H1 (cell line): ENCODE results near the gene BCL11A. TPM values are rescaled to one million over a fixed set of nuclear protein-coding genes. Genes with fewer than 3 reads are reported as not detected.

Experiments used
- CTCF ChIA-PET: fragments of 300-600 bp; sonication (Branson Sonifier 250); formaldehyde crosslinking; loops from one replicate; lab custom pipeline; 2021; ENCODE audit not compliant: partially characterized antibody; lab: Charles Lee
- POLR2A ChIA-PET: fragments of 300-600 bp; sonication (Branson Sonifier 250); formaldehyde crosslinking; loops from one replicate; lab custom pipeline; 2021; ENCODE audit warnings: inconsistent platforms; ENCODE audit not compliant: partially characterized antibody; lab: Charles Lee
- DNase-seq, 2 experiments: peaks; one replicate each; pipeline versions ENCODE4 v3.0.0 to v3.0.0-alpha.2; 2010 to 2022; ENCODE audit warnings: low spot score in 2 of 2, low read depth in 1 of 2, mixed read lengths in 1 of 2
- FAIRE-seq: peaks from 2 replicates; lab custom pipeline; 2011; peaks lifted over from hg19 to GRCh38; lab: Jason Lieb, UNC
- H2AFZ ChIP-seq: 2 replicates; pipeline ENCODE4 v1.8.1; 2012; ENCODE audit warnings: low read length, inconsistent platforms
- H2AK5ac ChIP-seq: 2 replicates; pipeline ENCODE4 v1.6.1; 2013; ENCODE audit warnings: low read depth, low read length
- H2BK120ac ChIP-seq: replicated peaks from 2 replicates; pipeline ENCODE3; 2013; ENCODE audit warnings: low read depth, low read length, inconsistent platforms
- H2BK12ac ChIP-seq: 2 replicates; pipeline ENCODE4 v1.6.1; 2013; ENCODE audit warnings: low read depth, low read length
- H2BK15ac ChIP-seq: 2 replicates; pipeline ENCODE4 v1.6.1; 2013; ENCODE audit warnings: low read length
- H2BK20ac ChIP-seq: 2 replicates; pipeline ENCODE4 v1.6.1; 2013; ENCODE audit warnings: low read length
- H2BK5ac ChIP-seq: 2 replicates; pipeline ENCODE4 v1.6.1; 2013; ENCODE audit warnings: low read depth, low read length
- H3K14ac ChIP-seq: 2 replicates; pipeline ENCODE4 v1.6.1; 2013; ENCODE audit warnings: inconsistent platforms; ENCODE audit not compliant: insufficient read length
- H3K18ac ChIP-seq: 2 replicates; pipeline ENCODE4 v1.6.1; 2013; ENCODE audit warnings: low read length; ENCODE audit errors: extremely low read depth
- H3K23ac ChIP-seq: 2 replicates; pipeline ENCODE4 v1.6.1; 2013; ENCODE audit warnings: inconsistent platforms; ENCODE audit not compliant: insufficient read length
- H3K23me2 ChIP-seq: 2 replicates; pipeline ENCODE4 v1.6.1; 2013; ENCODE audit warnings: low read depth, low read length
- H3K27ac ChIP-seq: 2 replicates; pipeline ENCODE4 v1.6.1; 2011; ENCODE audit warnings: low read depth, low read length, inconsistent platforms
- H3K27me3 ChIP-seq, 4 experiments: replicated peaks in 1 of 4; 1 replicate in 1 of 4; 2 replicates in 3 of 4; pipeline versions ENCODE4 v1.6.1 to v1.8.1; 2011 to 2013; ENCODE audit warnings: low read length in 3 of 4, mild to moderate bottlenecking in 3 of 4, inconsistent platforms in 2 of 4, mixed read lengths in 2 of 4, moderate library complexity in 1 of 4; ENCODE audit not compliant: control insufficient read depth in 3 of 4, insufficient read depth in 3 of 4; ENCODE audit errors: extremely low read depth in 1 of 4
- H3K36me3 ChIP-seq, 4 experiments: 2 replicates each; pipeline versions ENCODE4 v1.6.1 to v1.8.1; 2011 to 2013; ENCODE audit warnings: mild to moderate bottlenecking in 4 of 4, low read length in 3 of 4, moderate library complexity in 2 of 4, control low read depth in 1 of 4, inconsistent platforms in 1 of 4; ENCODE audit not compliant: insufficient read depth in 4 of 4, control insufficient read depth in 2 of 4
- H3K4ac ChIP-seq: replicated peaks from 2 replicates; pipeline ENCODE3; 2013; ENCODE audit warnings: low read length, low read depth, mixed read lengths, inconsistent platforms; ENCODE audit not compliant: insufficient read length
- H3K4me1 ChIP-seq, 4 experiments: replicated peaks in 1 of 4; 1 replicate in 1 of 4; 2 replicates in 3 of 4; pipeline versions ENCODE4 v1.6.1 to v1.8.1; 2011 to 2013; ENCODE audit warnings: low read length in 3 of 4, inconsistent platforms in 2 of 4, mixed read lengths in 1 of 4; ENCODE audit not compliant: insufficient read depth in 4 of 4, control insufficient read depth in 3 of 4
- H3K4me2 ChIP-seq, 2 experiments: 2 replicates each; pipeline versions ENCODE4 v1.6.1 to v1.8.1; 2011 to 2013; ENCODE audit warnings: low read depth in 2 of 2, low read length in 2 of 2, control low read depth in 1 of 2, inconsistent platforms in 1 of 2, mild to moderate bottlenecking in 1 of 2; ENCODE audit not compliant: insufficient read depth in 1 of 2
- H3K4me3 ChIP-seq, 4 experiments: fragments of 200-600, 300-600 bp in 1 of 4; sonication (generic), shearing (Covaris generic), sonication (Bioruptor Twin) in 1 of 4; 2 replicates each; pipeline versions ENCODE4 v1.5.1 to v1.8.1; 2011 to 2016; ENCODE audit warnings: low read length in 4 of 4, low read depth in 3 of 4, control low read depth in 2 of 4, inconsistent platforms in 2 of 4, mild to moderate bottlenecking in 2 of 4, mixed read lengths in 1 of 4, moderate library complexity in 1 of 4; ENCODE audit not compliant: insufficient read depth in 2 of 4; ENCODE audit errors: extremely low read depth in 1 of 4
- H3K56ac ChIP-seq: replicated peaks from 2 replicates; pipeline ENCODE3; 2013; ENCODE audit warnings: low read depth, mild to moderate bottlenecking, mixed read lengths, low read length, inconsistent platforms; ENCODE audit not compliant: insufficient read length
- H3K79me1 ChIP-seq: 2 replicates; pipeline ENCODE4 v1.6.1; 2013; ENCODE audit warnings: low read depth, low read length, control low read depth
- H3K79me2 ChIP-seq, 2 experiments: 2 replicates each; pipeline versions ENCODE4 v1.6.1 to v1.8.1; 2012 to 2013; ENCODE audit warnings: low read length in 2 of 2, mild to moderate bottlenecking in 2 of 2, inconsistent platforms in 1 of 2; ENCODE audit not compliant: insufficient read depth in 2 of 2, control insufficient read depth in 1 of 2
- H3K9ac ChIP-seq, 4 experiments: replicated peaks in 1 of 4; 1 replicate in 1 of 4; 2 replicates in 3 of 4; pipeline versions ENCODE4 v1.6.1 to v1.8.1; 2011 to 2013; ENCODE audit warnings: low read depth in 3 of 4, low read length in 3 of 4, control low read depth in 2 of 4, mild to moderate bottlenecking in 2 of 4, moderate library complexity in 2 of 4, inconsistent platforms in 1 of 4; ENCODE audit errors: extremely low read depth in 1 of 4
- H3K9me3 ChIP-seq, 2 experiments: 2 replicates each; pipeline versions ENCODE4 v1.6.1 to v1.8.1; 2012 to 2013; ENCODE audit warnings: mild to moderate bottlenecking in 2 of 2, moderate library complexity in 2 of 2, control low read depth in 1 of 2, inconsistent platforms in 1 of 2, low read depth in 1 of 2, low read length in 1 of 2, mixed read lengths in 1 of 2; ENCODE audit not compliant: insufficient read depth in 2 of 2
- H4K20me1 ChIP-seq, 2 experiments: replicated peaks in 1 of 2; 2 replicates each; pipeline versions ENCODE3 to v1.8.1; 2011 to 2013; ENCODE audit warnings: inconsistent platforms in 2 of 2, low read length in 2 of 2, mild to moderate bottlenecking in 1 of 2; ENCODE audit not compliant: insufficient read depth in 2 of 2, control insufficient read depth in 1 of 2
- H4K5ac ChIP-seq: 2 replicates; pipeline ENCODE4 v1.6.1; 2013; ENCODE audit warnings: low read length, low read depth, mixed read lengths, inconsistent platforms; ENCODE audit not compliant: insufficient read length
- H4K8ac ChIP-seq: 2 replicates; pipeline ENCODE4 v1.8.0; 2013; ENCODE audit warnings: mild to moderate bottlenecking, moderate library complexity, low read length, inconsistent platforms; ENCODE audit not compliant: insufficient read depth; ENCODE audit errors: extremely low read depth
- H4K91ac ChIP-seq: replicated peaks from 2 replicates; pipeline ENCODE3; 2013; ENCODE audit warnings: low read length, mixed read lengths, inconsistent platforms; ENCODE audit not compliant: insufficient read length
- GABPA ChIP-seq: IDR thresholded peaks from 2 replicates; pipeline ENCODE4 v1.6.1; 2011; ENCODE audit warnings: mild to moderate bottlenecking, low read length, moderate library complexity, borderline replicate concordance; ENCODE audit not compliant: insufficient read depth
- GTF2F1 ChIP-seq: IDR thresholded peaks from 2 replicates; pipeline ENCODE4 v1.6.1; 2012; ENCODE audit warnings: low read depth, low read length, improper control_type of control experiment, borderline replicate concordance
- HDAC2 ChIP-seq, 2 experiments: fragments of 300-600 bp in 1 of 2; sonication (generic) in 1 of 2; IDR thresholded peaks; 2 replicates each; pipeline ENCODE4 v1.6.1; 2011 to 2012; ENCODE audit warnings: low read depth in 2 of 2, low read length in 2 of 2, mild to moderate bottlenecking in 2 of 2, moderate library complexity in 2 of 2, borderline replicate concordance in 1 of 2, inconsistent platforms in 1 of 2
- SP1 ChIP-seq: IDR thresholded peaks from 2 replicates; pipeline ENCODE4 v1.6.1; 2011; ENCODE audit warnings: low read depth, low read length
- WGBS, 2 experiments: shearing (Covaris generic) in 1 of 2; methylation state at CpG; one replicate each; pipeline versions ENCODE4 v1.1.6 to v1.1.7; 2013 to 2015; ENCODE audit warnings: low lambda C conversion rate in 2 of 2, mixed read lengths in 2 of 2, inconsistent platforms in 1 of 2, low coverage in 1 of 2, missing lambda C conversion rate in 1 of 2; ENCODE audit not compliant: insufficient replicate concordance in 2 of 2, insufficient coverage in 1 of 2, insufficient read length in 1 of 2; ENCODE audit errors: extremely low coverage in 1 of 2, missing lambda C conversion rate in 1 of 2; 5-methylcytosine and 5-hydroxymethylcytosine counted together
- polyA plus RNA-seq, 7 experiments: library from polyadenylated mRNA; depleted of rRNA in 3 of 7; stranded (reverse) in 5 of 7; unstranded in 2 of 7; fragments of >200 nt in 5 of 7; fragments of 200-250 nt in 2 of 7; gene quantifications; 1 replicate in 5 of 7; 2 replicates in 1 of 7; 4 replicates in 1 of 7; pipeline versions ENCODE4 v1.2.1 to v1.2.3, GENCODE V29; 2011 to 2013; ENCODE audit warnings: missing spikeins in 2 of 7, mixed read lengths in 2 of 7
- total RNA-seq: library from RNA; stranded (reverse); fragmentation: NEBNext Ultra II Directional; extraction: Animal tissue kit (Norgen Biotek cat#: 25700); gene quantifications from 2 replicates; pipeline ENCODE4 v1.2.1, GENCODE V29; 2021
- TF ChIP-seq, protein P1 (sequence below): IDR thresholded peaks from 2 replicates; pipeline ENCODE4 v1.6.1; 2012; ENCODE audit warnings: low read length, inconsistent platforms

The BCL11A gene
- total and polyA plus RNA-seq, 2 of the 8 experiments (the other 6 are each of a cell fraction or from before 2014, with no cell fraction given): 11.9 to 59.3 TPM

DNA sequence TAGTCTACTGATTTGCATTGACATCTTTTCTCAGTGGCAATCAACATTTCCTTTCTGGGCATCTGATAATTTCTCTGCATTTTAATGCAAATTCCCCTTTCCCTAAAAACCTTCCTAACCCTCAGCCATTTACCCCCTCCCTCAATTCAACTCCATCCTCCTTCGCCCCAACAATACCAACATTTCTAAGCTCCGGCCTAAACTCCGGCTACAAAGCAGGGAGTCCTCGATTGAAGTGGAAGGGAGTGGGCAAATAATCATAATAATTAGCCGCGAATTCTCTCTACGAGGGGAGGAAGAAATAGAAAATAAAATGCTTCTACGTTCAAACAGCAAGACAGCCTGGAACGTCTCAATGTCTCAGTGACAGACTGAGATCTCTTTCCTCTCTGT lies 4.6 kb downstream of the BCL11A start:
- Histone ChIP-seq H2BK12ac (no peak overlapping the region), H3K4me2 (peak overlapping the region; percentile 91 to 99), H3K4ac (no peak overlapping the region), H2BK120ac (no peak overlapping the region), H3K14ac (no peak overlapping the region), H3K23ac (no peak overlapping the region), H4K8ac (no peak overlapping the region), H3K4me1 (peaks cover 2 to 16% (median 8%) of the 10 kb centered on the region in 4 experiments; a peak in 5 of 7 replicates), H2BK15ac (no peak overlapping the region), H3K27ac (no peak overlapping the region), H2AFZ (no peak overlapping the region), H4K5ac (no peak overlapping the region), H3K18ac (no peak overlapping the region; the same call in 1 of the 2 replicates), H3K4me3 (peak overlapping the region; percentile 74 to 96 (median 87)), H3K36me3 (peaks cover 16 to 26% (median 20%) of the 10 kb centered on the region in 4 experiments), H3K79me1 (peaks cover 5% of the 10 kb centered on the region; the same call in 1 of the 2 replicates), H2AK5ac (no peak overlapping the region), H3K23me2 (peaks cover 15% of the 10 kb centered on the region; the same call in 1 of the 2 replicates), H4K20me1 (peaks cover 10 to 20% of the 10 kb centered on the region in 2 experiments), H3K27me3 (no peaks in the 10 kb centered on the region), H3K79me2 (peaks cover 6 to 81% of the 10 kb centered on the region in 2 experiments; a peak in 3 of 4 replicates), H4K91ac (no peak overlapping the region), H3K9me3 (no peaks in the 10 kb centered on the region), H2BK5ac (peak overlapping the region; percentile 97; the same call in 1 of the 2 replicates), H3K9ac (peak overlapping the region in 3 of 4 experiments; percentile 3 to 84 (median 83); a peak in 4 of 7 replicates), H3K56ac (no peak overlapping the region), H2BK20ac (no peak overlapping the region)
- peak; percentile 32 for FAIRE-seq
- CTCF ChIA-PET: interaction anchor here (0.6 to 2.1 kb wide), 14 partner anchors 10 to 253 kb away, joined by 3 to 10 read pairs (median 4); no protein-coding TSS in a partner anchor
- DNase-seq: no peak
- WGBS, 2 experiments: 1 to 100% methylated on average over 1 to 9 of the region's 9 CpGs
- TF ChIP-seq GTF2F1: no peak
- 0 out of 2 replicates have a peak, but pooled peaks have one; percentile 46 for TF ChIP-seq SP1
- 0 out of 4 replicates have a peak, but pooled peaks of 1 of the 2 experiments have one; percentile 21 for TF ChIP-seq HDAC2 (IDR thresholded peaks at IDR 0.05; ENCODE audit: borderline replicate concordance in 1 of 2, low read depth in 2 of 2, low read length in 2 of 2)
- TF ChIP-seq, protein P1, sequence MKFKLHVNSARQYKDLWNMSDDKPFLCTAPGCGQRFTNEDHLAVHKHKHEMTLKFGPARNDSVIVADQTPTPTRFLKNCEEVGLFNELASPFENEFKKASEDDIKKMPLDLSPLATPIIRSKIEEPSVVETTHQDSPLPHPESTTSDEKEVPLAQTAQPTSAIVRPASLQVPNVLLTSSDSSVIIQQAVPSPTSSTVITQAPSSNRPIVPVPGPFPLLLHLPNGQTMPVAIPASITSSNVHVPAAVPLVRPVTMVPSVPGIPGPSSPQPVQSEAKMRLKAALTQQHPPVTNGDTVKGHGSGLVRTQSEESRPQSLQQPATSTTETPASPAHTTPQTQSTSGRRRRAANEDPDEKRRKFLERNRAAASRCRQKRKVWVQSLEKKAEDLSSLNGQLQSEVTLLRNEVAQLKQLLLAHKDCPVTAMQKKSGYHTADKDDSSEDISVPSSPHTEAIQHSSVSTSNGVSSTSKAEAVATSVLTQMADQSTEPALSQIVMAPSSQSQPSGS: peak; percentile 16; the same call in 1 of the 2 replicates
- TF ChIP-seq GABPA: no peak
- POLR2A ChIA-PET: interaction anchor here (0.6 to 3.0 kb wide), 13 partner anchors 9 to 108 kb away, joined by 3 to 31 read pairs (median 7); no protein-coding TSS in a partner anchor
